GM19238 (cell line): Measurements from ENCODE around the gene WDR4.
"Not testable (repeated sequence)": the region's sequence is repeated elsewhere in the genome, so short reads cannot be mapped to it uniquely, and the experiment has no call there.

Source experiments
- DNase-seq: peaks from one replicate; pipeline ENCODE4 v3.0.0; 2011; ENCODE audit warnings: low spot score; ENCODE audit not compliant: insufficient read length

WDR4 gene

GRCh38 chr21:42840411-42841155 is 38.8 kb downstream of the WDR4 start:
- DNase-seq, result no peak

DNA sequence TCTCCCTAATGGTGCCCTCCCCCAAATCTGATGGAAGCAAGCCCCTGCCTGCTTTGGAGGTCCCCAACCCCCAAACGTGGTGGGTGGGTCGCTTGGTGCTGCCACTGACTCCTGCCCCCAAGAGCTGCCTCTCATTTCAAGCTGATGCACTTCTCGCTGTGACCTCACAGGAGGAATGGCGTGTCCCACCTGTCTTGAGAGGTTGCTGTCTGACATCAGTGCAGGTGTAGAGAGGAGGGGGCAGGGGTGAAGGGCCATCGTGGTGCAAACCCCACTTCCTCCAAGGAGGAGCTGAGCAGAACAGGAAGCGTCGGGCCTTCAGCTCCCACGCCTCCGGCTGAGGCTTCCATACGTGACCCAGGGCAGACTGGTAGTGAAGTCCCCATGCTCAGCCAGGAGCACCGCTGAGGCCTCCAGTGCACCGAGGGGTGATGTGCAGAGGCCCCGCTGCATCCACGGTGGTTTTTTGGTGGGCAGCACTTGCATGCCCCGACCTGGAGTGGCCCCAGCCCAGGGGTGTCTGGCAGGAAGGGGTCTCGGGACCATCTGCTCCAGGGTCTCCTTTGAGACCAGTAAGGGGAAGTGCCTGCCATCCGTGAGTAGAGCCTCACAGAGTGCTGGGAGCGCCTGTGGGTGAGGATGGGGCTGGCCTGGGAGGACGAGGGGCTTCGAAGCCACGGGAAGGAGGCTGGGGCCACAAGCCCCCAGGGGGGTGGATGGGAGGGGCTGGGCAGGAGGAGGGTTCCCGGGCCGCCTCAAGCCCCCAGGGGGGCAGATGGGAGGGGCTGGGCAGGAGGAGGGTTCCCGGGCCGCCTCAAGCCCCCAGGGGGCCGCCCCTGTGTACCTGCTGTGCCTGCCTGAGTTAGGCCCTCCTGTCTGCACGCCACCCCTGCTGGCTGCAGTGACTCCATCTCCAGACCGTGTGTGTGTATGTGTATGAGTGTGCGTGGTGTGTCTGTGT is 39.8 kb downstream of the WDR4 start:
- DNase-seq, result no peak

DNA sequence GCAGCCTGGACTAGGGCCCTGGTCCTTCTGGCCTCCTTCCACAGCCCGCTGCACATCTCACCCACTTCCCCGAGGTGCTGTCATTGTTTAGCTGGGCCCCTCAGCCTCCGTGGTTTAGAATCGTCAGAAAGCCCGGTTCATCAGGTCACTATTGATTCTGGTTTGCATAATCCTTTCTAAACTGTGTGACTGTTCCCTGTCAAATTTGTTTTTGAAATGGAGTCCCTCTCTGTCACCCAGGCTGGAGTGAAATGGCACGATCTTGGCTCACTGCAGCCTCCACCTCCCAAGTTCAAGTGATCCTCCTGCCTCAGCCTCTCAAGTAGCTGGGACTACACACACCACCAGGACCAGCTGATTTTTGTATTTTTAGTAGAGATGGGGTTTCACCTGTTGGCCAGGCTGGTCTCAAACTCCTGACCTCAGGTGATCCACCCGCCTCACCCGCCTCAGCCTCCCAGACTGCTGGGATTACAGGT is 41.1 kb downstream of the WDR4 start:
- DNase-seq, result not testable (repeated sequence)

- no peak for DNase-seq
These were observed 41.7 kb downstream of the WDR4 start for GRCh38 chr21:42837421-42838211.

GRCh38 chr21:42836767-42837301 is 42.5 kb downstream of the WDR4 start:
- DNase-seq, result no peak

- DNase-seq, result no peak
These were observed 43.0 kb downstream of the WDR4 start for GRCh38 chr21:42836402-42836666.

- no peak for DNase-seq
These were observed 43.5 kb downstream of the WDR4 start for GRCh38 chr21:42835611-42836401.

- no peak for DNase-seq
These were observed 44.1 kb downstream of the WDR4 start for GRCh38 chr21:42835211-42835610.

DNA sequence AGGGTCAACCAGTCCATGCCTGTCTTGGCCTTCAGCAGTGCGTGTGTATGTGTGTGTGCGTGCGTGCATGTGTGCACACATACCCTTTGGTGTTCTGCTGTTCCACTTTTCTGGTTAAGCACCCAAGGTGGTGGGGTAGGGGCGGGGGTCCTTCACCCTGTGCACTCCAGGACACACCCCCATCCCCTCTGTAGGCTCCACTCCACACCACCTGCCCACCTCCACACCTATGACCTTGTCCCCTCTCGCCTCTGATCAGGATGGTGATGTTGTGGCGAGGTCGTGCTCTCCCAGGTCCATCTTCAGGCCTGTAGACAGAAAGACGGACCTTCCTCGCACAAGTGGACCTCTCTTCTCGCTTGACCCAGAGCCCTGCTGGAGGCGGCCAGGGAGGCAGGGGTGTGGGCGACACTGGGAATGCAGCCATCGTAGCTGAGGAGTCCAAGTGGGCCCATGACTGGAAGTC is 44.6 kb downstream of the WDR4 start:
- DNase-seq, result no peak

DNA sequence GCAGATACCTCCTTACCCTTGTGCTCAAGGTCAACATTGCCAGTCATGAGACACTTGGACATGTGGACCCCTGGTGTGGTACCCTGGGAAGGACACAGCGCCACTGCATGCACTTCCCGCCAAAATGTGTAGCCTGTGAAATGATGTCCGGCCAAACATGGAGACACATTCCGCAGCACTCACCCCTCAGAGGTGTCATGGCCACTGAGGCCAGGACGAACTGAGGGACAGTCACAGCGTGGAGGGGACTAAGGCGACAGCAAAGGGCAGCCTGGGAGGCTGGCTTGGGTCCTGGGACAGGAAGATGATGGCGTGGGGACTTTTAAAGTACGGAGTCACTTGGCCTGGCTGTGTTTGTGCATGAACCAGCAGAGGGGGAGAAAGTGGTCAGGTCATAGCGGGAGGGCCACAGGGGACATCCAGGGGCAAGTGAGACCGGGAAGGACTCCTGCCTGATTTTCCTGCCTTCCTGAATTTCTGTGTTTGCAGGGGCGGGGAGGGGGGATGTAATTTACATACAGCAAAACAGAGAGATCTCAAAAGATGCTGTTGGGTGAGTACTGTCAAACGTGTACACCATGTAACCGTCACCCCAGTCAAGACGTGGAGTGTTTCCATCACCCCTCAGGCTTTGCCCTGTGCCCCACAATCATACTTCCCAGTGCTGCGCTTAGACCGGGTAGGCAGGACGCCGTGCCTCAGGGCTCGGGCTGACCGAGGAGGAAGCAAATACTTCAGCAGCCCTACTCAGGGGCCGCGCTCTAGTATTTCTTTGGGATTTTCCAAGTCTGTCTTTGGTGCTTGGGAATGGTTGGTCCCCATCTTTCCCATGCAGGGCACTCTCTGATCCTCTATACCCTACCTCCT is 45.2 kb downstream of the WDR4 start:
- no peak for DNase-seq

DNA sequence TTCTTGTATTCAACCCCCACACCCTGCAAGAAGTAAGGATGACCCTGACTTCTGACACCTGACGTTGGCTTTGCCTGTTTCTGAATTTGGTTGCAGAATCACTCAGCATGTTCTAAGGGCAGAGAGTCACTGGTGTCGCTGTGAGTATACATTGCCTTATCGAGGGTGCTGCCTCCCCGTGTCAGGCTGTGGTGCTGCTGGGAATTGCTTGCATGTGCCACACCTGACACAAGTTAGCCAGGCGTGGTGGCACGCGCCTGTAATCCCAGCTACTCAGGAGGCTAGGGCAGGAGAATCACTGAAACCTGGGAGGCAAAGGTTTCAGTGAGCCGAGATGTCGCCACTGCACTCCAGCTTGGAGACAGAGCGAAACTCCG is 45.9 kb downstream of the WDR4 start:
- DNase-seq, result no peak

DNA sequence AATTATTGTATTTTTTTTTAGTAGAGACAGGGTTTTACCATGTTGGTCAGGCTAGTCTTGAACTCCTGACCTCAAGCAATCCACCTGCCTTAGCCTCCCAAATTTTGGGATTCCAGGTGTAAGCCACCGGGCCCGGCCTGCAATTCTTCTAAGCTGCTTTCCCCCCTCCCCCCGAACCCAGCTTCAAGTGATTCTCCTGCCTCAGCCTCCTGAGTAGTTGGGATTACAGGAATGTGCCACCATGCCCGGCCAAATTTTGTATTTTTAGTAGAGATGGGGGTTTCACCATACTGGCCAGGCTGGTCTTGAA is 47.1 kb downstream of the WDR4 start:
- DNase-seq, result not testable (repeated sequence)

DNA sequence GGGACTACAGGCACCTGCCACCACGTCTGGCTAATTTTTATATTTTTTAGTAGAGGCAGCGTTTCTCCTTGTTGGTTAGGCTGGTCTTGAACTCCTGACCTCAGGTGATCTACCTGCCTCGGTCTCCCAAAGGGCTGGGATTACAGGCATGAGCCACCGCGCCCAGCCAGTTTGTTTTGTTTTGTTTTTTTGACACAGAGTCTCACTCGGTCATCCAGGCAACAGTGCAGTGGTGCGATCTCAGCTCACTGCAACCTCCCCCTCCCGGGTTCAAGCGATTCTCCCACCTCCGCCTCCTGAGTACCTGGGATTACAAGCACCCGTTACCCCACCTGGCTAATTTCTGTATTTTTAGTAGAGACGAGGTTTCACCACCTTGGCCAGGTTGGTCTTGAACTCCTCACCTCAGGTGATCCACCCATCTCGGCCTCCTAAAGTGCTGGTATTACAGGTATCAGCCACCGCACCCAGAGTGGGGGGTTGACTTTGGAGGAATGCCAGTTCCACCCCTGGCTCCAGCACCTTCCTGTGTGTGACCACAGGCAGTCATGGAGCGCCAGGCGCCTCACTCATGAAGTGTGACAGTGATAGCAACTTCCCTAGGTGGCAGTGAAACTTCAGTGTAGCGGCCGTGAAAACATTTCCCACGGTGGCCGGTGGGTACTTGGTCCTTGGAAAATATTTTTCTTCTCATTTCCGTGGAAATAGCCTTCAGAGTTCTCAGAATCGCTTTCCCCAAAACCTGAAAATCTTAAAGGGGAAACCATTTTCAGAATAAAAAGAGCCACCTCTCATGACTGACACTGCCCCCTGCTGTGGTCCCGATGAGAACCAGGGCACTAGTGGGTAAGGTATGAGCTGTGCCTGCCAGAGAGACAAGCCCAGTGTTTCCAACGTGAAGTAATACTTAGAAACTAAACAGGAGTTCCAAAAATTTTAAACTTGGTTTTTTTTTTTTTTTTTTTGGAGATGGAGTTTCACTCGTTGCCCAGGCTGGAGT is 48.6 kb downstream of the WDR4 start:
- no peak for DNase-seq

DNA sequence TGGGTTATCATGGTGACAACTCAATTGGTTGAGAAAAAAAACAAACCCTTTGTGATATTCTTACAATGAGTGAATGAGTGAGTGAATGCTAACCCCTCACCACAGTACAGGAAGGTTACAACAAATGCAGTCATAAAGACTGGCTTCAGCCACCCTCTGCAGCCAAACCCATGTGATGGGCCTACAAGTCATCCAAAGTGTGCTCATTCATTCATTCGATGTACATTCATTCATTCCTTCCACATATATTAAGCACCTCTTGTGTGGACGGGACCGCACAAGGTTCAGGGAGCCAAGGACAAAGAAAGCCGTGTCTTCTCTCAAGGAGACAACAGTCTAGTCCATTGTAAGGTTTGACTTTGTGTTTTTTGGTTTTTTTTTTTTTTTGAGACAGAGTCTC is 49.4 kb downstream of the WDR4 start:
- no peak for DNase-seq

GRCh38 chr21:42829417-42829816 is 49.9 kb downstream of the WDR4 start:
- no peak for DNase-seq

- DNase-seq, result no peak
These were observed 51.8 kb downstream of the WDR4 start for GRCh38 chr21:42827588-42827987.

DNA sequence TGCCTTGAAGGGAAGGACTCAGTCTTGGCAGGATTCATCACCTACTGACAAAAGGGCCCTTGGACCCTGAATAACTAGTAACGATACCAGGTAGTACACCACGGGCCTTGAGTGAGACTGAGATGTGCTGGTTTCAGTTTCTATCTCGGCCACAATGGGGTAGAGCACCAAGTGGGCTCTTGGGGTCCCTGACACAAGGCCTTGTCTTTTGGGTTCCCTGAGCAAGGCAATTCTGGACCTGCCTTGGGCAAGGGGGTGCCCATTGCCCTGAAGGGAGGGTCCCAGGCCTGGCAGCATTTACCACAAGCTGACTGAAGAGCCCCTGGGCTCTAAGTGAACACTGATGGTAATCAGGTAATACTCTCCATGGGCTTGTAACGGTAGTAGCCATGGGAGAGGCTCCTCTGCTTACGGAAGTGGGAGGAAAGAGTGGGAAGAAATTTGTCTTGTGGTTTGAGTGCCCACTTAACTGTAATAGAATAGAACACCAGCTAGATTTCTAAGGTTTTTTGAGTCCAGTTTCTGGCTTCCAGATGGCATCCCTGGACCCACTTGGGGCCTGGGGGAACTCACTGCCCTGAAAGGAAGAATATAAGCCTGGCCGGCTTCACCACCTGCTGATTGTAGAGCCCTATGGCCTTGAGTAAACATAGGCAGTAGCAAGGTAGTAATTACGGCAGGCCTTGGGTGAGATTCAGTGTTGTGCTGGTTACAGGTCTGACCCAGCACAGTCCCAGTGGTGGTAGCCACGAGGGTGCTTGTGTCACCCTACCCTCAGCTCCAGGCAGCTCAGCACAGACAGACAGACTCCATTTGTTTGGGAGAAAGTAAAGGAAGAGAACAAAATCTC is 58.5 kb downstream of the WDR4 start:
- DNase-seq, result no peak
